ENCODE data around the gene CAB39. TPM values are rescaled to one million over a fixed set of nuclear protein-coding genes. Genes with fewer than 3 reads are reported as not detected.

The CAB39 gene
- total RNA-seq, 1 donor from 2014 or later = 168 TPM

DNA sequence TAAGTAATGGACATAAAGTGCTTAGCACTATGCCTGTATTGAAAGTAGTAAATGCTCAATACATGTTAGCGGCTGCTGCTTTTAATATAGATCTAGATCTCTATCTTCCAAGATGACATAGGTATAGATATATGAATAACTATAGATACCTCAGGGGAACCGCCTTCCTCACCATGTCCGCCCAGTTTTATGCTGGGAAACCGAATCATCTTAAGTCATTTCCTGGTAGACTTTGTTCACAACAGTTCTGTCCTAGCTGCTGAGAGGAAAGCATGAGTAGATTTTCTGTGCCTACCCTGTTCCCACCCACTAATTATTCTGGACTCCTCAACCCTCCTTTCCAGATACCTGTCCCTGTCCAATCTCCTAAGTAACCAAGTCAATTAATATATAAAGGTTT lies 130.5 kb downstream of the CAB39 start:
- intact Hi-C loops (cut with micrococcal nuclease) = no loop called here
- no peak for DNase-seq
- Mint-ChIP-seq H3K4me1 (peaks cover 8% of the 10 kb centered on the region), H3K9me3 (no peaks in the 10 kb centered on the region), H3K4me3 (no peak overlapping the region), H3K27me3 (peaks cover 43% of the 10 kb centered on the region), H3K36me3 (ENCODE audit: low read depth) (no peaks in the 10 kb centered on the region), H3K27ac (no peak overlapping the region)

DNA sequence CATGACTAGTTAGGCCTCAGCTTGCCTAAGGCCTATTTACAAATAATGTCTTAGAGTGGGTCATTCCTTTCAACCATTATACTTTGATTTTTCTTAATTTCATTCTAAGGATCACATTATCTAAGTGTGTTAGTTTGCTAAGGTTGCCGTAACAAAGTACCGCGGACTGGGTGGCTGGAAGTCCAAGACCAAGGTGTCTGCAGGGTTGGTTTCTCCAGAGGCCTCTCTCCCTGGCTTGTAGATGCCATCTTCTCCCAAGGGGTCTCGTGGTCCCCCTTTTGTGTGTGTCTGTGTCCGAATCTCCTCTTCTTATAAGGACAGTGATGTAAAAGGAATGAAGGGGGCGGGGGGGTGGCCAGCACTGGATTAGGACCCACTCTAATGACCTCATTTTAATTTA lies 133.7 kb downstream of the CAB39 start:
- no peaks in the 10 kb centered on the region for H3K36me3 Mint-ChIP-seq (ENCODE audit: low read depth)
- intact Hi-C loops (cut with micrococcal nuclease) = no loop called here

DNA sequence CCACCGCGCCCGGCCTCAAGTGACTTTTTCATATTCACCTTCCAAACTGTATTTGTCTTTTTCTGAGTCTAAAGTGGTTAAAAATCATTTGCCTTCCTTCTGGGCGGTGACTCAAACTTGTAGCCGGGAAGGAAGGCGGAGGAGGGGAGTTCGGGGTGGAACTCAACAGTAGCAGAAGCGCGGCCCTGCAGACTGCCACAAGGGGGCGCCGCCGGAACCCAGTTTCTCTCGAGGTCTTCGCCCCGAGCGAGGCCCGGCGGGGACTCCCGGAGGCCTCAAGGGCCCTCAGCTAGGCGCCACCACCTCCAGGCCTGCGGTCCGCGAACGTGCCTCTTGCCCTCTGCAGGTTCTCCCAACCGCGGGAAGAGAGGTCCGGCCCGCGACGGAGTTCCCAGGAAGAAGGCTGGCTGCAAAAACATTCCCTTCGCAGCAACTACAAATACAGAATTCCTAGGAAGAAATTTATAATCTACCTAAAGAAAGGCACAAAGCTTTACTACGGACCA lies 135.3 kb downstream of the CAB39 start:
- peak; percentile 95 for DNase-seq
- intact Hi-C loops (cut with micrococcal nuclease) = loop anchor here (1.0 to 2.0 kb wide), 3 partner anchors 16 to 139 kb away; partner anchors contain the start of gene ITM2C
- H3K9me3 Mint-ChIP-seq = no peaks in the 10 kb centered on the region
- no peak overlapping the region for H3K4me3 Mint-ChIP-seq
- peaks cover 66% of the 10 kb centered on the region for H3K27me3 Mint-ChIP-seq
- no peaks in the 10 kb centered on the region for H3K36me3 Mint-ChIP-seq (ENCODE audit: low read depth)
- peak overlapping the region; percentile 1 for H3K27ac Mint-ChIP-seq
- H3K4me1 Mint-ChIP-seq = peaks cover 13% of the 10 kb centered on the region

More for the DNA sequence above, 133.7 kb downstream of the CAB39 start:
- Mint-ChIP-seq H3K27ac (no peak overlapping the region), H3K4me1 (peaks cover 13% of the 10 kb centered on the region), H3K9me3 (no peaks in the 10 kb centered on the region), H3K27me3 (peaks cover 58% of the 10 kb centered on the region), H3K4me3 (no peak overlapping the region)
- no peak for DNase-seq

DNA sequence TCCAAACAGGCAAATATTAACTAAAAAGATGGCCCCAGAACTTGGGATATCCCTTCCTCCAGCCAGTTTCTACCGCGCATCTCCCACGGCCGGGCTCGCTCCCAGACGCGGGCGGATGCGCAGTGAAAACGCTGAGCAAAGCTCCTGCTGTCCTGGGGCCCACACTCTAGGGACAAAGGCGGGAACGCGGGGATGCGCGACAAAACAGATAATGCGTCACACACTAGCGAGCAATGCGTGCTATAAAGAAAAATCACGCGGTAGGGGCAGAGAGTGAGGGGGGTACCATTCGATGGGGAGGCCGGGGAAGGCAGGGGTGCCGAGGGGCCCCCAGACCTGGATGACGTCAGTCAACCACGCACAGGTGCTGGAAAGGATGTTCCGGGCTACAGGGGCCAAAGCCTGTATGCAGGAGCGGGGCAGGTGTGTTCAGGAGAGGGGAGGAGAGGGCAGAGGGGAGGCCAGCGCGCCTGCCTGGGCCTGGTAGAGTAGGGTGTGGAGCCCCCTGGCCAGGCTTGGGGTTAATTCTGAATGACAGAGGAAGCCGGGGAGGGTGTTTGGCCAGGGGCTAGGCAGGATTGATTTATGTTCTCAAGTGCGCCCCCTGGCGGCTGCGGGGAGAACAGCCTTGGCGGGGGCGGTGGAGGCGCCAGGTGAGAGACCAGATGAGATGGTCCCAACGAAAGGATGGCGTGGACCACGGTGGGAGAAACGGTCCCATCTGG lies 137.2 kb downstream of the CAB39 start:
- intact Hi-C loops (cut with micrococcal nuclease) = loop anchor here (1.0 to 2.0 kb wide), 2 partner anchors 25 to 59 kb away; no protein-coding TSS in a partner anchor
- peak; percentile 93 for DNase-seq
- Mint-ChIP-seq H3K9me3 (no peaks in the 10 kb centered on the region), H3K27me3 (peaks cover 75% of the 10 kb centered on the region), H3K4me1 (peaks cover 11% of the 10 kb centered on the region), H3K4me3 (no peak overlapping the region), H3K36me3 (ENCODE audit: low read depth) (no peaks in the 10 kb centered on the region), H3K27ac (peak overlapping the region; percentile 54)

DNA sequence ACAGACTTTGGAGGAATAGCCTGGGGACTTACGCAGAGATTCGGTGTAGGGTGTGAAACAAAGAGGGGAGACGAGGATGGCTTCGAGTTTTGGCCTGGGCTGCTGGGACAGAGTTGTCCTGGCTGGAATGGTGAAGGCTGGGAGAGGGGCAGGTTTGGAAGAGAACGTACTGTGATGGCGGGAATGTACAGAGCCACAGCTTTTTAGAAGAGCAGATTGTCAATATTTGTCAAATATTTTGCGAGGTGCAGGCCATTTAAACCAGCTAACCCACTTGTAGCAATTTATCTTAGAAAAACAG lies 137.7 kb downstream of the CAB39 start:
- no peak for DNase-seq
- Mint-ChIP-seq H3K4me3 (no peak overlapping the region), H3K36me3 (ENCODE audit: low read depth) (no peaks in the 10 kb centered on the region), H3K9me3 (no peaks in the 10 kb centered on the region), H3K27me3 (peaks cover 71% of the 10 kb centered on the region), H3K4me1 (peaks cover 11% of the 10 kb centered on the region), H3K27ac (peak overlapping the region; percentile 54)
- intact Hi-C loops (cut with micrococcal nuclease) = loop anchor here (1.0 kb wide), 1 partner anchor 26 kb away; no protein-coding TSS in a partner anchor

DNA sequence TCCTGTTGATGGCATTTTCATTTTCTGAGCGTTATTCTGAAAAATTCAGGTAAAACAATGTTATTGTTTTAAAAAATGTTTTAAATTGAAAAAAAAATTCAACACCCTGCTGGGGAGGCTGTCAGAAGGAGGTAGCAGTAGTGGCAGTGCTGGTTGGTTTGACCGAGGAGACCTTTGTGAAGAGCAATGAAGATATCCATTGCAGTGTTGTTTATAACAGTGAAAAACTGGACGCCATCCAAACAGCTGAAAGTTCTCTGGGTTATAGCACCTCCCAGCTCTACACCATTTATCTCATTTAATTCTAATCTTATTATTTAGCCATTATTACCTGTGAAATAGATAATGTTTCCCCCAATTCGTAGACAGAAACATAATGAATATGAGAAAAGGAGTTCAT lies 139.5 kb downstream of the CAB39 start:
- peaks cover 11% of the 10 kb centered on the region for H3K4me1 Mint-ChIP-seq
- intact Hi-C loops (cut with micrococcal nuclease) = no loop called here
- no peak for DNase-seq

DNA sequence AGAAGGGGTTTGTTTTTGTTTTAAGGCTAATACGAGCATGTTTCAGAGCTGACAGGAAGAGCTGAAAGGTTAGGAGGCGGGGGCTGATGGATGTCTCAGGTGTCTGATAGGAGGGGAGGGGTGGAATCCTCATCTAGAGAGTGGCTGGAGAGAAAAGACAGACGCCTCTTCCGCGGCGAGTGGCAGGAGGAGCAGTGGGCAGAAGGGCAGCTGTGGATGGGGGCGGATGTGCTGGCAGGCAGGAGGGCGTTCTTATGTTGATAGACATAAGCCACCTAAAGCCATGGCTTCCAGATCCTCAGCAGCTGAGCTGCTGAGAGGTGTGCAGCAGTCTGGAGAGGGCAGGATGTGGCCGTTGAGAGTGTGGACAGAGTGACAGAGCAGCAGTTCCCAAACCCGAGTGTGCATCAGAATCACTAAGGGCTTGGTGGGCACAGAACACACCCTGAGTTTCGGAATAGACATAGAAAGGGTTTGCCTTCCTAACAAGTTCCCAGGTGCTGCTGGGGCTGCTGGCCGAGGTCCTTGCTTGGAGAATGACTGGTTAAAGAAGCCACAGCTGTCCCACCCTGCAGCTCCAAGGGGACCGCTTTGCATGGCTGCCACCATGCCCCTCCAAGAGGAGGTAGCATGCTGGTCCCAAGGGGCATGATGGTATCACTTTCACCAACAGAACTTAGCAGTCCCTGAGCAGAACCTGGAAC lies 149.1 kb downstream of the CAB39 start:
- H3K4me1 Mint-ChIP-seq = peaks cover 18% of the 10 kb centered on the region
- H3K27ac Mint-ChIP-seq = no peak overlapping the region
- H3K9me3 Mint-ChIP-seq = no peaks in the 10 kb centered on the region
- H3K36me3 Mint-ChIP-seq (ENCODE audit: low read depth) = no peaks in the 10 kb centered on the region
- no peak overlapping the region for H3K4me3 Mint-ChIP-seq
- DNase-seq = no peak
- H3K27me3 Mint-ChIP-seq = peaks cover 61% of the 10 kb centered on the region
- intact Hi-C loops (cut with micrococcal nuclease) = no loop called here

More for the DNA sequence above, 139.5 kb downstream of the CAB39 start:
- H3K4me3 Mint-ChIP-seq = no peak overlapping the region
- H3K27ac Mint-ChIP-seq = no peak overlapping the region
- no peaks in the 10 kb centered on the region for H3K9me3 Mint-ChIP-seq
- H3K36me3 Mint-ChIP-seq (ENCODE audit: low read depth) = no peaks in the 10 kb centered on the region
- H3K27me3 Mint-ChIP-seq = peaks cover 77% of the 10 kb centered on the region

DNA sequence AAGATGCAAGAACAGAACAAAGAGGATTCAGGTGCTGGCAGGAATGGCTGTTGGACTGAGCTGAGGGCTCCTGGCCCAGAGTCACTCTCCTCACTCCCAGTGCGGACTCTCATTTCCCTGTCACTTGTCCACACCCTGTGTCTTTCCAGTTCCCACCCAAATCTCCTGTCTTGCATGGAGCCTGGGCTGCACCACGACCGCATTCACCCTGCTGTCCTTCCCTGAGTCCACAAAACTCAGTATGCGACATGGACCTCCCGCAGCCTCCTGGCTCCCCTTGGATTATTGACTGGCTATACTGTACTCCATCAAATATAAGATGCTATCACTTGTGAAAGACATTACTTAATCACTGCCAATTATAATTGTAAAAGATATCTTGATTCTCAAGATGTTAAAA lies 149.7 kb downstream of the CAB39 start:
- Mint-ChIP-seq H3K27me3 (peaks cover 60% of the 10 kb centered on the region), H3K36me3 (ENCODE audit: low read depth) (no peaks in the 10 kb centered on the region), H3K4me1 (peaks cover 24% of the 10 kb centered on the region), H3K9me3 (no peaks in the 10 kb centered on the region), H3K27ac (no peak overlapping the region), H3K4me3 (no peak overlapping the region)
- no peak for DNase-seq
- intact Hi-C loops (cut with micrococcal nuclease) = no loop called here

DNA sequence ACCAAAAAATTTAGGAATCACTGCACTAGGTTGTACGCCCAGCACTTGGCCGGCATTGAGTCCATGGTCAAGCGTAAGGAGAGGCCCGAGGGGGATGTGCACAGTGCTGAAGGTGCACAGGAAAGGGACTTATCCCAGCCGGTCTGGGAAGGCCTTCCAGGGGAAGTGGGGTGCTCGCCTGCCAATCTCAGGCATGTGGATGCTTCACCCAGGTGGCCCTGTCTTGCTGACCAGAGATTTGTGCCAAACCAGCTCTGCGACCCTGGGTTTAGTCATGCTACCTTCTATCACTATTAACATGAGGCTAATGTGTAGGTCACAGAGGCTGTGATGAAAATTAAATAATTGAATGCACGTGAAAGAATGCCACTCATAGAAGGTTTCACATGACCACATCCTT lies 150.4 kb downstream of the CAB39 start:
- Mint-ChIP-seq H3K27ac (no peak overlapping the region), H3K9me3 (no peaks in the 10 kb centered on the region), H3K4me1 (peaks cover 24% of the 10 kb centered on the region), H3K36me3 (ENCODE audit: low read depth) (no peaks in the 10 kb centered on the region), H3K4me3 (peak overlapping the region; percentile 83), H3K27me3 (peaks cover 54% of the 10 kb centered on the region)
- intact Hi-C loops (cut with micrococcal nuclease) = no loop called here
- DNase-seq = no peak

DNA sequence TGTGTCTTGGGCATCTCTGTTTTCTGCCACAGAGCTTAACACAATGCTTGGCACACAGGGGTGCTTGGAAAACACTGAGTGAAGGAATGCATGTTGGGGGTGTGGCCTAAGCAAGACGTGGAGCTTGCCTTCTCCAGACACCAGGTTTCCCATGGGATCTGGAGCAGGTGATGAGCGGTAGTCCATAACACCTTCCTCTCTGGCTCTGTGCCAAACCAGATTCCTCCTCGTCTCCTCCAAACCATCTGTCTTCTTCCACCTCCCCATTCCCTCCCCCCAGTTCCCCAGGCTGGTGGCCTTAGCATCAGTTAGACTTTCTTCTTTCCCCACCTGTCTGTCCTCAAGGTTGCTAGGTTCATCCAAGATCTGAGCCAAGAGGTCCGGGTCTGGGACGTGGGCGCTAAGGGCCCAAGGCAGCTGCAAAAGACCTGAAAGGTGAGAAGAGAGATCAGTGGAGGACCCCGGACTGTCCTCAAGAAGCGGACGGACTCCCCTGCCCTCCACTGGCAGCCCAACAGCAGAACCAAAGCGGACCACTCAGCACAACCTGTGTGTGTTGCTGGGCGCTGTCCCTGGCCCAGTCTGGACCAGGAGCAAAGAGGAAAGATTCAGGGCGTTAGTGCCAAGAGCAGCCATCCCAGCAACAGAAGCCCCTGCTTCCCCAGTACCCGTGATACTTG lies 150.9 kb downstream of the CAB39 start:
- Mint-ChIP-seq H3K27me3 (peaks cover 52% of the 10 kb centered on the region), H3K4me1 (peaks cover 24% of the 10 kb centered on the region), H3K36me3 (ENCODE audit: low read depth) (no peaks in the 10 kb centered on the region), H3K9me3 (no peaks in the 10 kb centered on the region), H3K4me3 (peak overlapping the region; percentile 83), H3K27ac (peak overlapping the region; percentile 52)
- intact Hi-C loops (cut with micrococcal nuclease) = loop anchor here (1.0 kb wide), 1 partner anchor 15 kb away; no protein-coding TSS in a partner anchor
- no peak for DNase-seq

DNA sequence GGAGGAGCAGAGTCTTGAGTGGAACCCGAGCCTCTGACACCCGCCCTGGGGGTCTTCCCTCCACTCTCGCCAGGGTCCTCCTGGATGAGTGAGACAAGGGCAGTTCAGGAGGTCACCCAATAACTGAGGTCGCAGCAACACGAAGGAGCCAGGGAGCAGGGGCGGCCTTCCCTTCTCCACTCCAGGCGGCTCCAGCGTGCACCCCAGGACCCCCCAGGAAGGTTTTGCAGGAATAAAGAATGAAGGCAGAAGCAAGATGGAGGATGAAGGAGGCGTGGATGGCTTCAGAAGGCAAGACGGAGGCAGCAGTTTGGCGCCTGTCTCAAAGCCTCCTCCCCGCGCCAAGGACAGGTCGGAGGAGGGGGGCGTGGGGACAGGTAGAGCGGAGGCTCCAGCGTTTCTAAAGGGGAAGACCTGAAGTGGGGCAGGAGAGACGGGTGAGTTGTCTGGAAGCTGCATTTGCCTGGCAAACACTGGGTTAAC lies 151.5 kb downstream of the CAB39 start:
- DNase-seq = no peak
- intact Hi-C loops (cut with micrococcal nuclease) = loop anchor here (1.0 kb wide), 1 partner anchor 16 kb away; no protein-coding TSS in a partner anchor
- Mint-ChIP-seq H3K4me3 (peak overlapping the region; percentile 83), H3K9me3 (no peaks in the 10 kb centered on the region), H3K4me1 (peaks cover 24% of the 10 kb centered on the region), H3K27me3 (peaks cover 52% of the 10 kb centered on the region), H3K36me3 (ENCODE audit: low read depth) (no peaks in the 10 kb centered on the region), H3K27ac (peak overlapping the region; percentile 52)

DNA sequence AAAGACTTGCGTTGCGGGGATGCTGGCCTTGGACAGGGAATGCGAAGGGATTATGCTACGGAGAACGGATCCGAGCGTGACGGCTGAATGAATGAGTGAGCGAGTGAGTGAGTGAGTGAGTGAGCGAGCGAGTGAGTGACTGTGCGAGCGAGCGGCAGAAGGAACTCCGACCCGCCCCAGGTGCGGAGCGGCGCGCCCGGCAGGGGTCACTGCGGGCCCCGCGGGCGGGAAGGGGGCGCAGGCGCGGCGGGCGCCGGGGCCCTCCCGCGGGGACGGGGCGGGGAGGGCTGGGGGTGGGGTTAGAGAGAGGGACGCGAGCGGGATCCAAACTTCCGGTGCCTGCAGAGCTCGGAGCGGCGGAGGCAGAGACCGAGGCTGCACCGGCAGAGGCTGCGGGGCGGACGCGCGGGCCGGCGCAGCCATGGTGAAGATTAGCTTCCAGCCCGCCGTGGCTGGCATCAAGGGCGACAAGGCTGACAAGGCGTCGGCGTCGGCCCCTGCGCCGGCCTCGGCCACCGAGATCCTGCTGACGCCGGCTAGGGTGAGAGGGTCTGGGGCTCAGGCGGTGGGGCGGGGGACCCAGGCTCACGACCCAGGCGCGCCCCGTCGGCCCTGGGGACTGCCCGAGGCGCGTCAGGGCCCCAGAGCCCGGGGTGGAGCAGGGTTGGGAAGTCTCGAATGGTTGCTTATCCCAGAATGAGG lies 152.1 kb downstream of the CAB39 start, which contains the start of gene ITM2C:
Gene ITM2C, plus strand, starts transcription at position 338 of the 702 bp plus-strand sequence. Its CDS starts 84 bp downstream, at position 422.
- intact Hi-C loops (cut with micrococcal nuclease) = loop anchor here (1.0 kb wide), 1 partner anchor 16 kb away; no protein-coding TSS in a partner anchor
- Mint-ChIP-seq H3K4me1 (peaks cover 24% of the 10 kb centered on the region), H3K36me3 (ENCODE audit: low read depth) (no peaks in the 10 kb centered on the region), H3K27me3 (peaks cover 50% of the 10 kb centered on the region), H3K27ac (peak within 1 kb of the TSS; percentile 52), H3K9me3 (no peaks in the 10 kb centered on the region), H3K4me3 (peak within 1 kb of the TSS; percentile 83)
- peak; percentile 91 for DNase-seq

DNA sequence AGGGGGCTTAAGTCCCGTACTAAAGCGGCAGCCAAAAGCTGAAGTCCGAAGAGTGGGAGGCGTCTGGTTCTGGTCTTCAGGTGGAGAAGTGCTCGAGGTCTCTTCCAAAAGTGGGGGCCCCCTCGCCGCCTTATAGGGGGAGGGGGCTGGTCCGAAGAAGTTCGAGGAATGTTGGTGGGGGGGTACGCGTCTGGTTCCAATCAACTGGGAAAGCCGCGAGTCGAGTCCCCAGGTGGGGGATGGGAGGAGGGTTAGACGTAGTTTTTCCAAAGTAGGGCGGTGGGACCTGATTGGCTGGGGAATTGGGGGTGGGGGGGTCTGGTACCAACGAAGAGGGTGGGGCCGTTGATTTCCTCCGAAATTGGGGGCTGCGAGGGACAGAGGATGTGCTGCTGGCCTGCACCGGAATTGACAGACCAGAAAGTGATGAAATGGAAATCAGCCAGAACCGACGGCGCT lies 152.7 kb downstream of the CAB39 start:
- intact Hi-C loops (cut with micrococcal nuclease) = no loop called here
- Mint-ChIP-seq H3K36me3 (ENCODE audit: low read depth) (no peaks in the 10 kb centered on the region), H3K4me3 (peak overlapping the region; percentile 83), H3K4me1 (peaks cover 24% of the 10 kb centered on the region), H3K27ac (no peak overlapping the region), H3K9me3 (no peaks in the 10 kb centered on the region), H3K27me3 (peaks cover 50% of the 10 kb centered on the region)
- no peak for DNase-seq

Measured in activated CD4-positive, alpha-beta T cell treated with anti-CD3 and anti-CD28 coated beads, Interleukin-2, amount 10 ng/mL, durations not matched to agents 24 days and 14 days (primary cell).